Stromal cell of bone marrow (primary cell): ENCODE results near the gene CARD8.
"Not testable (repeated sequence)": the region's sequence is repeated elsewhere in the genome, so short reads cannot be mapped to it uniquely, and the experiment has no call there.

ENCODE experiments used
- DNase-seq: peaks from one replicate; pipeline ENCODE4 v3.0.0-alpha.2; 2012; ENCODE audit warnings: low read depth

Gene CARD8

DNA sequence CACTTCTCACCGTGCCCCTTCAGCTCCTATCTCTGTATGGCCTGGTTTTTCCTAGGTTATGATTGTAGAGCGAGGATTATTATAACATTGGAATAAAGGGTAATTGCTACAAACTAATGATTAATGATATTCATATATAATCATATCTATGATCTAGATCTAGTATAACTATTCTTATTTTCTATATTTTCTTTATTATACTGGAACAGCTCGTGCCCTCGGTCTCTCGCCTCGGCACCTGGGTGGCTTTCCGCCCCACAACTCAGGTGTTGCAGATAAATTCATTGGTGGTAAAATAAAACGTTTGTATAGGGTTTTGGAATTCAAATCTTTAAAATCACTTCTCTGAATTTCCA is 4.6 kb upstream of the CARD8 start:
- not testable (repeated sequence) for DNase-seq

- DNase-seq, result not testable (repeated sequence)
These were observed 3.3 kb upstream of the CARD8 start for GRCh38 chr19:48258992-48259391.

DNA sequence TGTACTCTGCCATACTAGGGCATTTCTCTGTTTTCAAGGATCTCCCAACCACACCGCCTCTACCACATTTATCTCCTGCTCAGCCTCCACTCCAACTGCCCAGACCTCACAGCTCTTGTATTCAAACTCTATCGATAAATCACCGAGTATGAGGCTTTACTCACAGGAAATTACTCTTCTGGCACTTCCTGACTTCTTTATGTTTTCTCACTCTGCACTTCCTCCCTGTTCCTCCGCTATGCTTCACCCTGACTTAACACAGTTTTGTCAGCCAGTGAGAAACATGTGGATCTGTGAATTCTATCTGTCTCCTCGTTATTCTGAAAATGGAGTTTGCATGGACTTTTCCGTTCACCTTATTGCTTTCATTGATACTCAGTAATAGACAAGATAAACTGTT is 2.6 kb upstream of the CARD8 start:
- no peak for DNase-seq

DNA sequence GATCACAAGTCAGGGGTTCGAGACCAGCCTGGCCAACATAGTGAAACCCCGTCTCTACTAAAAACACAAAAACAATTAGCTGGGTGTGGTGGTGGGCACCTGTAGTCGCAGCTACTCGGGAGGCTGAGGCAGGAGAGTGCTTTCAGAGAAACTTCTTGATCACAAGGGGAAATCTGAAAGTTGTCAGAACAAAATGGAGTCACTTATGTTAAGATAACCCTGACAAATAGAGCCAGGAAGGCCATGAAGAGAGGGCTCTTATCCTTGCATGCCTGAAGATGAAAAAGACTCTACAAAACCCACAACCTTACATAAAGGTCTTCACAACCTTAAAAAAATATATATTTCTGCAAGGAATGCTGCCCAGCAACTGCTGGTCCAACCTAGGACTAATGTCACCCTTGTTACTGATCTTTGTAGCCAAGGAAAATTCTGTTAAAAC is 1.2 kb downstream of the CARD8 start:
- DNase-seq, result no peak

DNA sequence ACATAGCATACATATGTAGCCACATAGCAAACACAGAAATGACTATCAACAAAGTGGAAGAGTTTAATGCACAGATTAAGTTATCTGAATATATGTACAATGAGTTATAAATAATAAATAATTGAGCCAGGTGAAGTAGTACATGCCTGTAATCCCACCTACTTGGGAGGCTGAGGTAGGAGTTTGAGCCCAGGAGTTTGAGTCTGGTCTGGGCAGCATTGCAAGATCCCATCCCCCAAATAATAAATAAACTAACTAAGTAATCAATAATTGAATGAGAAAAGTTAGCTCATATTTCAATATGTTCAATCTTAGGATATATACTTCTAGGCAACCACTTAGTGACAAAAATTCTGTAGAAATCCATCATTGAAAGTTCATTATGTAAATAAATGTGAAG is 1.7 kb downstream of the CARD8 start:
- DNase-seq, result no peak

GRCh38 chr19:48252609-48253008 is 3.1 kb downstream of the CARD8 start:
- no peak for DNase-seq

GRCh38 chr19:48250290-48251025 is 5.3 kb downstream of the CARD8 start:
- DNase-seq, result no peak

DNA sequence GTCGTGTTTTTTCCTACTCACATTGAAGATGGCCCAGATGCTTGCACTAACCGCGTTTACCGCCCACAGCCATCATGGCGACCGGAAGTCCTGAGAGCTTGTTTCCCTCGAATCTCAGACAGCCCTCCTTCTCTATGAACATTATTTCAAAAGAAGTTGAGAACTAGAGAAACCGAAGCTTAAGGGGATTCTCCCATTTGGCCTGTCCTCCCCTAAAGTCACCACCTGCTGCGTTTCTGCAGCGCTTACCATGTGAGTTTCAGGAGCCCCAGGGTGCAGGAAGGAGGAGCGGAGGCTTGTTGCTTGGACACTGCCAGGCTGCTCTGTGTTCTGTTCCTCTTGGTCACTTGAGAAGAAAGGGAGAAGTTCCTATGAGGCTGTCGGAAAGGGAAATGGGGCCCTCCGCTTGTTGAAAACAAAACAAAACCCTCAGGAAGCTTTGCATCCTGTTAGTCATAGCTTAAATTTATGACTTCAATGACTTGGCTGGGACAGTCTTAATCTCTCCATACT is 6.2 kb downstream of the CARD8 start:
- no peak for DNase-seq

DNA sequence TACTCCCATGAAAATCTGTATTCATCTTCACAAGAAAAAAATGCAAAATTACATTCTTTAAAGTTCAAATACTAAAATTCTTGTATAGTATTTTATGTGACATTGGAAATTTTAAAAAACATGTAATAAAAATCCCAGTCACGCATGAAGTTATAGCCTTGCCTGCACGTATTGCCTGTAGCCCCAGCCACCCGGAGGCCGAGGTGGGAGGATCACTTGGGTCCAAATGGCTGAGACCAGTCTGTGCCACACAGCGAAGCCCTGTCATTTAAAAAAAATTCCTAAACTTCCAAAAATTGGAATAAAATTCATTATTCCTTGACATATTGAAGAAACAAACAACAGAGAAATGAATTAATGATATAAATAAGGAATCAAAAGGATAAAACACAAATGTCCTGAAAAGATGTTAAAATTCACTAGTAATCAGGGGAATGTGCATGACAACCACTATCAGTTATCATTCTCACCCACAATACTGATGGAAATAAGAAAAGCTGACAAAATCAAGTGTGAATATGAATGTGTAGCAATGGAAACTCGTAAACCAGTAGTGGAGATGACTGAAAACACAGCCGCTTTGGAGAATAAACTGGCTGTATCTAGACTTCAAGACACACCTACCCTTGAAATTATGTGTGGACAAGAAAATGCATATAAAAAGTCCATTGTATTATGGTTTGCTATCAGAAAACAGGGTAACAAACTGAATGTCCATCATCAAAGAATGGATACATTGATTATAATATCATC is 7.5 kb downstream of the CARD8 start:
- no peak for DNase-seq

- DNase-seq, result no peak
These were observed 8.5 kb downstream of the CARD8 start for GRCh38 chr19:48247212-48247611.

DNA sequence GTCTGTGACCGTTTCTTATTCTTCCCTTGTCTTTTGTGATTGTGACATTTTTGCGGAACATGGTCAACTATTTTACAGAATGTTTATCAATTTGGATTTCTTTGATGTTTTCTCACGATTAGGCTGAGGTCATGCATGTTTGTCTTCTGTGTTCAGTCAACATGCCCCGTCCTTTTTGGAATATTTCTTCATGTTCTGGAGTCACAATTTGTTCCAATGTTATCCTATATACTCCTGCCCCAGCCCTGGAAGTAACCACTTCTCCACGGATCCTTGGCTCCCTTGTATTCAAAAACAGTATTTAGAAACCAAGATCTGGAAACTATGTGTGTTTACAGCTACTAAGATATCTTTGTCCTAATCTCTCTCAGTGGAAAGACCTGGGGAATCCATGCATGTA is 9.6 kb downstream of the CARD8 start:
- DNase-seq, result no peak

DNA sequence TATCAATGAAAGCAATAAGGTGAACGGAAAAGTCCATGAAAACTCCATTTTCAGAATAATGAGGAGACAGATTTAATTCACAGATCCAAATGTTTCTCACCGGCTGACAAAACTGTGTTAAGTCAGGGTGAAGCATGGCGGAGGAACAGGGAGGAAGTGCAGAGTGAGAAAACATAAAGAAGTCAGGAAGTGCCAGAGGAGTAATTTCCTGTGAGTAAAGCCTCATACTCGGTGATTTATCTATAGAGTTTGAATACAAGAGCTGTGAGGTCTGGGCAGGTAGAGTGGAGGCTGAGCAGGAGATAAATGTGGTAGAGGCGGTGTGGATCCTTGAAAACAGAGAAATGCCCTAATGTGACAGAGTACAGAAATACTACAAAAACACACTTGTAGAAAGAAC is 11.4 kb downstream of the CARD8 start:
- no peak for DNase-seq

GRCh38 chr19:48241771-48242170 is 13.9 kb downstream of the CARD8 start:
- not testable (repeated sequence) for DNase-seq

- no peak for DNase-seq
These were observed 16.1 kb downstream of the CARD8 start for GRCh38 chr19:48239582-48240141.

DNA sequence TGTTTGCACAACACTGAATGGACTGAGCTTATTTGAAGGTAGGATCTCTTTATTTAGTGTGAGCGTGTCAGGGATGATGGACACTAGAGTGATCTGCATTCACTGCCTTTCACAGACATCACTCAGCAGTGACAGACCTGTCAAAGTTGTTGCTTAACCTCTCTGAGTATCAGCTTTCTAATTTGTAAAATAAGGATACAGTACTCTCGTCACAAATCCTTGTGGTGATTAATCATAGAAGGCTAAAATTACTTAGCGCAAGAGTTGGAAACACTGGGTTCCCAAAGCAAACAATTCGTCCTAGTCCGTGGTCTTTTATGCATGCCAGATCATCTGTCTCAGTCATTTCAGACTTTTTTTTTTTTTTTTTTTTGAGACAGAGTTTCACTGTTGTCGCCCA is 16.6 kb downstream of the CARD8 start:
- DNase-seq, result no peak

DNA sequence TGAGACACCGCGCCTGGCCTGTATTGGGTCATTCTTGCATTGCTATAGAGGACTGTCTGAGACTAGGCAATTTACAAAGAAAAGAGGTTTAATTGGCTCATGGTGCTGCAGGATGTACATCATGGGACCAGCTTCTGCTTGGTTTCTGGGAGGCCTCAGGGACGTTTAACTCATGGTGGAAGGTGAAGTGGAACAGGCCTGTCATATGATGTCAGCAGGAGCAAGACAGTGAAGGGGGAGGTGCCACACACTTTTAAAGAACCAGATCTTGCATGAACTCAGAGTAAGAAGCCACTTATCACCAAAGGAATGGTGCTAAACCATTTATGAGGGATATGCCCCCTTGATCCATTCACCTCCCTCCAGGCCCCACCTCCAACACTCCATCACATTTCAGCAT is 18.7 kb downstream of the CARD8 start:
- no peak for DNase-seq

GRCh38 chr19:48230555-48231129 is 25.1 kb downstream of the CARD8 start:
- no peak for DNase-seq

DNA sequence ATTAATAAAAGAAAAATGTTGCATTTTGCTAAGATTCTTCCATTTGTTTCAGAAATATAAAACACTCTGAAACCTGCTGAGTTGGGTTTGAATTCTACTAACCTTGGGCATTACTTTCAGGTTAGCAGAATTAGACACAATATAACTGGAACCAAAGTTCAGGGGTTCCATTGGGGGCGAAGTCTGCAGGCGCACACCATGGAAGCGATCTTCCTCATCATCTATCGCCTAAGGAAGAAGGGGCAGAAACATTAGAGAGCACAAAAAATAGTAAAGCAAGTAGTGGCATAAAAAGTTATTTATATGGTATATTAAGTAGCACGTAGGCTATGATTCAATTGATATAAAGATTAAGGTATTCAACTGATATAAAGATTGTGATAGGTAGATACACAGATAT is 34.1 kb downstream of the CARD8 start:
- no peak for DNase-seq

- not testable (repeated sequence) for DNase-seq
These were observed 34.9 kb downstream of the CARD8 start for GRCh38 chr19:48220784-48221183.

DNA sequence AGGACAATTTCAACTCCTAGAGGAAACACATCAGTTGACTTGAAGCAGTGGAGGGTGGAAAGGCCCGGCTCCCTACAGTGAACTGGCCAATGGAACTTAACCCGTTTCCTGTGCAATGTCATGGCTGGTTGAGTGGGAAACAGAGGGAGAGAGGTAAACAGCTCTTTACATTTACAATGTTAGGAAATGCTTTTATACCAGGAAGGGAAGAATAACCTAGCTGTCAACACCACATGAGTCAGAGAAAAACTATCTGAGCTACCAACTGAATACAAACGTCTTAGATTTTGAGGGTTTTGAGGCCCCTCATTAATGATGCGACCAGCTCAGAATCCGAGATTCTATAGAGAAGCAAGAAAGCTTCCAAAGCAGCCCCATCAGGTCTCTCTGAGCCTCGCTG is 36.7 kb downstream of the CARD8 start:
- DNase-seq, result no peak

DNA sequence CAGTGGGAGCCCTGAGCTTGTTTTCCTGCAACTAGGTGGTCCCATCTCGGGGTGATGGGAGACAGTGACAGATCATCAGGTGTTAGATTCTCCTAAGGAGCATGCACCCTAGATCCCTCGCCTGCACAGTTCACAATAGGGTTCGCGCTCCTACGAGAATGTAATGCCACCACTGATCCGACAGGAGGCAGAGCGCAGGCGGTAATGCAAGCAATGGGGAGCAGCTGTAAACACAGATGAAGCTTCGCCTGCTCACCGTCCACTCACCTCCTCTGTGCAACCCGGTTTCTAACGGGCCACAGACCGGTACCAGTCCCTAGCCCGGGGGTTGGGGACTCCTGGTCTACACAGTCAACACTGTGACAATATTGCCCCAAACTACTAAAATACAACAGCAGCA is 38.8 kb downstream of the CARD8 start:
- no peak for DNase-seq

GRCh38 chr19:48213959-48214358 is 41.8 kb downstream of the CARD8 start:
- no peak for DNase-seq

- DNase-seq, result no peak
These were observed 45.7 kb downstream of the CARD8 start for GRCh38 chr19:48210005-48210404.
